DND-41 (cell line): ENCODE data around the gene DMKN.

Experiments used
- EZH2 ChIP-seq: IDR thresholded peaks from 3 replicates; pipeline ENCODE4 v1.6.1; 2012; ENCODE audit warnings: borderline replicate concordance, low read depth, mild to moderate bottlenecking, moderate library complexity, low read length, inconsistent platforms; ENCODE audit not compliant: severe bottlenecking
- TF ChIP-seq, protein P1 (sequence below): IDR thresholded peaks from 2 replicates; pipeline ENCODE4 v1.5.1; 2012; ENCODE audit warnings: borderline replicate concordance, low read length, moderate library complexity, mild to moderate bottlenecking; ENCODE audit not compliant: poor library complexity, severe bottlenecking; ENCODE audit errors: extremely low read depth

DNA sequence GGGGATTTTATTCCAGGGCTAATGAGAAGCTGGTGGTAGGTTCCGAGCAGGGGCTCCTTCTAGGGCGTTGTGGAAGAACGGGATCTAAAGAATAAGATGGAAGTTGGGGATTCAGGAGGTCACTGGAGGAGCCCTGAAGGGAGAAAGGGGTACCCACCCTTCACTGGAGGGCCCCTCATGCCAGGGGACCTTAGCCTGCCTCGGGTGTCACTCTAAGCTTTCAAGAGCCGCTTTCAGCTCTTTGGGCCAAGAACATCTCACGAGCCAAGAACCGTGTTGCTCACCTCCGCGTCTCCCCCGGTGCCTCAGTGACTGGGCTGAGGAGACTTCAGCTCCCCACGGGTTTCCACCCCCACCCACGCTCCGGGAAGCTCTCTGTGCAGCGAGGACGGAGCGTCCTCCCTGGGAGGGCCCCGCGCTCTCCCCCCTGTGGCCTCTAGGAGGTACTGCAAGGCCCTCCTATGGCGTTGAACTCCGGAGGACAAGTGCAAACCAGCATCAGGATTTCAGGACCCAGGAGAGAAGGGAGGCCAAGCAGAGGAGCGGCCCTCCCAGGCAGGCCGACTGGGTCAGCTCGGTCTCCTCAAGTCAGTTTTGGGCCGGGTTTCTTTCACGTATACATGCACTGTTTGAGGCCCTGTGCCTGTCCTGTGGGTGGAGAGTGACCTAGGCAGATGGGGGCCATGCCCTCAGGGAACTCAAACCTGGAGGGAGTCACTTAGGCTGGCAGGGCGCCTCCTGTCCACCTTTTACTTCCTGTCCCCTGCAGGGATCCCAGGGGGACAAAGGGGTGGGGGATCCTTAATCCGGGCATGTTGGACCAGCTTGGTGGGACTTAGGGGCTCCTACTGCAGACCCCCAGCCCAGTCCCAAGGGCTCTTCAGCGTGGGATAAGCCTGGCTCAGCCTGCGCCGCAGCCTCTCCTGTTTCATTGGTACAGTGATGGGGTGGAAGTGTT, 18.1 kb downstream of the DMKN start:
- TF ChIP-seq, protein P1, sequence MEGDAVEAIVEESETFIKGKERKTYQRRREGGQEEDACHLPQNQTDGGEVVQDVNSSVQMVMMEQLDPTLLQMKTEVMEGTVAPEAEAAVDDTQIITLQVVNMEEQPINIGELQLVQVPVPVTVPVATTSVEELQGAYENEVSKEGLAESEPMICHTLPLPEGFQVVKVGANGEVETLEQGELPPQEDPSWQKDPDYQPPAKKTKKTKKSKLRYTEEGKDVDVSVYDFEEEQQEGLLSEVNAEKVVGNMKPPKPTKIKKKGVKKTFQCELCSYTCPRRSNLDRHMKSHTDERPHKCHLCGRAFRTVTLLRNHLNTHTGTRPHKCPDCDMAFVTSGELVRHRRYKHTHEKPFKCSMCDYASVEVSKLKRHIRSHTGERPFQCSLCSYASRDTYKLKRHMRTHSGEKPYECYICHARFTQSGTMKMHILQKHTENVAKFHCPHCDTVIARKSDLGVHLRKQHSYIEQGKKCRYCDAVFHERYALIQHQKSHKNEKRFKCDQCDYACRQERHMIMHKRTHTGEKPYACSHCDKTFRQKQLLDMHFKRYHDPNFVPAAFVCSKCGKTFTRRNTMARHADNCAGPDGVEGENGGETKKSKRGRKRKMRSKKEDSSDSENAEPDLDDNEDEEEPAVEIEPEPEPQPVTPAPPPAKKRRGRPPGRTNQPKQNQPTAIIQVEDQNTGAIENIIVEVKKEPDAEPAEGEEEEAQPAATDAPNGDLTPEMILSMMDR, result peak; percentile 99
- TF ChIP-seq EZH2, result no peak
